GM23338 (cell line): Measurements from ENCODE around the gene OR2G2.

Source experiments
- CREB1 ChIP-seq: fragments of 250-450 bp; sonication (Bioruptor Pico); IDR thresholded peaks from 2 replicates; pipeline ENCODE4 v1.5.0; 2020; ENCODE audit warnings: low read depth, mild to moderate bottlenecking, moderate library complexity
- CTCF ChIP-seq, 2 experiments: fragments of 200-600 bp in 1 of 2; sonication (generic) in 1 of 2; conservative IDR thresholded peaks; 2 replicates each; pipeline versions ENCODE4 v1.5.1 to v1.6.1; 2016 to 2017; ENCODE audit warnings: antibody characterized with exemption in 2 of 2, low read depth in 2 of 2, mild to moderate bottlenecking in 2 of 2, moderate library complexity in 1 of 2
- ETS1 ChIP-seq: IDR thresholded peaks from 2 replicates; pipeline ENCODE4 v1.6.1; 2016; ENCODE audit warnings: antibody characterized with exemption
- EZH2 ChIP-seq: fragments of 200-600 bp; sonication (generic); IDR thresholded peaks from one replicate; pipeline ENCODE4 v1.8.0; 2017; ENCODE audit warnings: antibody characterized with exemption, mild to moderate bottlenecking, low read depth; ENCODE audit not compliant: unreplicated experiment
- EZH2phosphoT487 ChIP-seq: fragments of 200-600 bp; sonication (generic); IDR thresholded peaks from one replicate; pipeline ENCODE4 v1.8.1; 2018; ENCODE audit warnings: antibody characterized with exemption; ENCODE audit not compliant: unreplicated experiment
- JUNB ChIP-seq: IDR thresholded peaks from one replicate; pipeline ENCODE4 v1.6.1; 2016; ENCODE audit warnings: antibody characterized with exemption; ENCODE audit not compliant: unreplicated experiment
- NANOG ChIP-seq: IDR thresholded peaks from 2 replicates; pipeline ENCODE4 v1.6.1; 2016; ENCODE audit warnings: antibody characterized with exemption, borderline replicate concordance
- POLR2AphosphoS5 ChIP-seq: IDR thresholded peaks from 2 replicates; pipeline ENCODE4 v1.6.1; 2016; ENCODE audit warnings: antibody characterized with exemption, low read depth
- STAT1 ChIP-seq: IDR thresholded peaks from one replicate; pipeline ENCODE4 v1.6.1; 2016; ENCODE audit warnings: antibody characterized with exemption; ENCODE audit not compliant: unreplicated experiment
- ZNF114 ChIP-seq: fragments of 250-450 bp; sonication (Bioruptor Pico); IDR thresholded peaks from 2 replicates; pipeline ENCODE4 v1.5.0; 2020; ENCODE audit warnings: mild to moderate bottlenecking, moderate library complexity
- ZNF331 ChIP-seq: fragments of 250-450 bp; sonication (Bioruptor Pico); IDR thresholded peaks from 2 replicates; pipeline ENCODE4 v1.5.0; 2020; ENCODE audit warnings: low read depth, mild to moderate bottlenecking, moderate library complexity
- ZNF462 ChIP-seq: fragments of 250-450 bp; sonication (Bioruptor Pico); IDR thresholded peaks from 2 replicates; pipeline ENCODE4 v1.5.0; 2020; ENCODE audit warnings: mild to moderate bottlenecking, moderate library complexity
- TF ChIP-seq, protein P1 (sequence below): IDR thresholded peaks from one replicate; pipeline ENCODE4 v1.6.1; 2018; ENCODE audit warnings: antibody characterized with exemption; ENCODE audit not compliant: unreplicated experiment

GRCh38 chr1:247574664-247575063 is 13.5 kb upstream of the OR2G2 start:
- TF ChIP-seq CTCF (conservative IDR thresholded peaks at IDR 0.05; ENCODE audit: low read depth in 2 of 2) = no peak
- no peak for TF ChIP-seq ZNF462
- no peak for TF ChIP-seq POLR2AphosphoS5
- TF ChIP-seq EZH2 = no peak
- TF ChIP-seq, protein P1, sequence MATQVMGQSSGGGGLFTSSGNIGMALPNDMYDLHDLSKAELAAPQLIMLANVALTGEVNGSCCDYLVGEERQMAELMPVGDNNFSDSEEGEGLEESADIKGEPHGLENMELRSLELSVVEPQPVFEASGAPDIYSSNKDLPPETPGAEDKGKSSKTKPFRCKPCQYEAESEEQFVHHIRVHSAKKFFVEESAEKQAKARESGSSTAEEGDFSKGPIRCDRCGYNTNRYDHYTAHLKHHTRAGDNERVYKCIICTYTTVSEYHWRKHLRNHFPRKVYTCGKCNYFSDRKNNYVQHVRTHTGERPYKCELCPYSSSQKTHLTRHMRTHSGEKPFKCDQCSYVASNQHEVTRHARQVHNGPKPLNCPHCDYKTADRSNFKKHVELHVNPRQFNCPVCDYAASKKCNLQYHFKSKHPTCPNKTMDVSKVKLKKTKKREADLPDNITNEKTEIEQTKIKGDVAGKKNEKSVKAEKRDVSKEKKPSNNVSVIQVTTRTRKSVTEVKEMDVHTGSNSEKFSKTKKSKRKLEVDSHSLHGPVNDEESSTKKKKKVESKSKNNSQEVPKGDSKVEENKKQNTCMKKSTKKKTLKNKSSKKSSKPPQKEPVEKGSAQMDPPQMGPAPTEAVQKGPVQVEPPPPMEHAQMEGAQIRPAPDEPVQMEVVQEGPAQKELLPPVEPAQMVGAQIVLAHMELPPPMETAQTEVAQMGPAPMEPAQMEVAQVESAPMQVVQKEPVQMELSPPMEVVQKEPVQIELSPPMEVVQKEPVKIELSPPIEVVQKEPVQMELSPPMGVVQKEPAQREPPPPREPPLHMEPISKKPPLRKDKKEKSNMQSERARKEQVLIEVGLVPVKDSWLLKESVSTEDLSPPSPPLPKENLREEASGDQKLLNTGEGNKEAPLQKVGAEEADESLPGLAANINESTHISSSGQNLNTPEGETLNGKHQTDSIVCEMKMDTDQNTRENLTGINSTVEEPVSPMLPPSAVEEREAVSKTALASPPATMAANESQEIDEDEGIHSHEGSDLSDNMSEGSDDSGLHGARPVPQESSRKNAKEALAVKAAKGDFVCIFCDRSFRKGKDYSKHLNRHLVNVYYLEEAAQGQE = no peak
- no peak for TF ChIP-seq NANOG
- TF ChIP-seq JUNB = no peak
- TF ChIP-seq EZH2phosphoT487 = no peak
- TF ChIP-seq STAT1 = no peak
- TF ChIP-seq CREB1 (CRISPR knock-in tag) = no peak
- no peak for TF ChIP-seq ETS1
- TF ChIP-seq ZNF114 = no peak
- no peak for TF ChIP-seq ZNF331 (CRISPR knock-in tag)
